GM19397 (cell line): ENCODE measurements around the gene SPACDR.

Experiments used
- ATAC-seq: cut with Tn5 transposase; IDR thresholded peaks from one replicate; pipeline ENCODE4 v1.9.1; 2021; ENCODE audit warnings: mild to moderate bottlenecking, moderate library complexity; ENCODE audit not compliant: unreplicated experiment

The SPACDR gene

DNA sequence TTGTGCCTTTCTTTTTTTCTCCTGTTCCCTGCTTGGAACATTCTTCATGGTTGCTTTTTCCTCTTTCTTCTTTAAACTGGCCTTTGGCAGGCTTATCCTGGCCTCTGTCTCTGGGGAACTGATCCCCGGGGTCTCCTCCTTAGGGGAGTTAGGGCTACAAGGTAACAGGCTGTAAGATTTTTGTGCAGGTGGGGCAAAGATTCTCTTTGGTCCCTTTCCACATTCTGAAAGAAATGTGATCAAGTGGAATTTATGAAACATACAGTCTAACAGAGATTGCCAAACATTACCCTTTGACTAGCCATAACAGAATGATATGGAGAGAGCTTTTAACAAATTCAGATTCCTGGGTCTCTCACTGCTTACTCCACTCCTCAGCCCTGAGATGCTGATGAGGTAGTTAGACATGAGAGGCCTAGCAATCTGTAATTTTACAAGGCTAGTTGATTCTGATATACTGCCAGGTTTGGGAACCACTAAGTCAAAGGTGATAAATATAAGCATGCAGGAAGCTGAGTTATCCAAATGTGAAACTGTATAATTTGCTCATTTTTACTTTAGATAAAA is 44.3 kb downstream of the SPACDR start:
- no peak for ATAC-seq

DNA sequence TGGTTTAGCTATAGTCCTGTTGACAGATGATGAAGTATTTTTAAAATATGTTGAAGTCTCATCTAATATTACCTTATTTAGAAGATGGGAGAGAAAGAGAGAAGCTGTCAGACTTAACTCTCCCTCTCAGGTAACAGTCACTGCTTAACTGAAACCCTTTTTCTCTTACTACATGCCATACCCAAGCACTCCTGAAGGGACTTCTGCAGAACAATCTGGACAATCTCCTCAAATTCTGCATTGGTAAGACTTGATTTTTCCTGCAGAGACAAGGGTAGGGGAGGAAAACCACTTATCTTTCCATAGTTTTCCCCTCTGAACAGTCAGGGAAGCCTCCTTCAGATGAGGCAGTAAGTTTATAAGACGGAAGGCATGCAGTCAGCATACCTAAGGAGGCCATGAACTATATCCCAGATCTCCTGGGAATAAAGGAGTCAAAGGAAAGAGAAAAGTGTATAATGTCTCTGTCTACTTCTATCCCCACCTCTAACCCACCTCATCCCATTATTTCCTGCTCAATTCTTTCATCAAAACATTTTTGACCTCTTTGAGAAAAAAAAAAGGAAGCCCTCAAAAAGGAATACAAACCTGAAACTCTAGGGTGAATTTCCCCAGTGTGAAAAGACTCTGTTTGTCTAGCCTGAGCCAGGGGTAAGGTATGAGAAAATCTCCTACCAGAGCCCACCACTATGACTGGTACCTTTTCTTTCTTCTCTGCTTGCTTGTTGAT is 45.0 kb downstream of the SPACDR start:
- no peak for ATAC-seq

DNA sequence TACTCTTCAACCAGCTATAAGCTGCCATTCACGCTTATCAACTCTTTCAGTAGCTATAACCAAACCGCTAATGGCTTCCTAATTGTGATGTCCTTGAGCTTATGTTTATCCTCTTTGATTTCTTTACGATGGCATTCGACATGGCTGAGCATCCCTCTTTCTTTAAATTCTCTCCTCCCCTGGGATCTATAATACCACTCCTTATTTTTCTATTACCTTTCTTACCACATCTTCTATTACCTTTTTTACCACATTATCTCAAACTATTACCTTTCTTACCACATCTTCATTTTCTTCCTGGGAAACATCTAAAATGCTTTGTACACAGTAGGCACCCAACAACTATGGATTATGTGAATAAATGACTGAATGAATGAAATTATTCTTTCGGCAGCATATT is 48.6 kb downstream of the SPACDR start:
- ATAC-seq: no peak

DNA sequence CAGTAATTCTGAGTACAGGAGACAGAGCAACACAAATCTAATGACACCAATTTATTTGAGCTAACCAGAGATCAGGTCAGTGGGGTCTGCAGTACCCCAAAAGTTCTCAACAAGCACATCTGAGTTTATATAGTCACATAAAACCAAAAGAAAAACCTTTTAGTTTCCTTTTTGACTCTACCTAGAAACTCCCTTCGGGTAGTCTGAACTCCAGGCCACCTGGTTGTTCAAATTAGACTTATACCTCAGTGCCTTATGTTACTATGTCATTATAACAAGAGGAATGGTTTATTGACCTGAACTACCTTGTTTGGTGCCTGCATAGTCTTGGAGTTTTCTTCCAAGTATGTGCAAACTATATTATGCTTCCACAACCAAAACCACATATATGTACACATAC is 50.2 kb downstream of the SPACDR start:
- no peak for ATAC-seq

DNA sequence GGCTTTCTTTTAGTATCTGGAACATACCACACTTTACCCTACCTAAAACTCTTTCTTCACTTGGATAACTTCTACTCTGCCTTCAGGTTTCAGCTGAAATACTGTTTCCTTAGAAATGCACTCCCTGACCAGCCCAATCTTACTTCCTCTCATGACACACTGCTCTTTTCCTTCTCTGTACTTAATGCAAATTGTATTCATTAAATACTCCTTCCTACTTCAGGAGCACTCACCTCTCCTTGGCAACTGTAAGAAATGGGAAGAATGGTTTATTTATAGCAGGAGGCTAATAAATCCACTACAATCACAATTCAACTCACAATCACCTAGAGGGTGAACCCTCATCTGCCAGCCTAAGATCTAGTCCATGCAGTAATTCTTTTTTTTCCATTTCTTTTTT is 50.7 kb downstream of the SPACDR start:
- ATAC-seq: no peak

DNA sequence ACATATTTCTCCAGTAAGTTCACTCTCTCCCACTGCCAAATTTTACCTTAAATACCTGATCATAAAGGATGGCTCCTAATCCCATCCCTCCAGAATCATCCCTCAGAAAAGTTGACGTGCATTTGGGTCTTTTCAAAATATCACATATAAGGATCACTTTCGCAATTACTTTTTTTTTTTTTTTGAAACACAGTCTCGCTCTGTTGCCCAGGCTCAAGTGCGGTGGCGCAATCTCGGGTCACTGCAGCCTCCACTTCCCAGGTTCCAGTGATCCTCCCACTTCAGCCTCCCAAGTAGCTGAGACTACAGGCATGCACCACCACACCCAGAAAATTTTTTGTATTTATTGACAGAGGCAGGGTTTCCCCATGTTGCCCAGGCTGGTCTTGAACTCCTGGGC is 53.0 kb downstream of the SPACDR start:
- ATAC-seq: no peak

DNA sequence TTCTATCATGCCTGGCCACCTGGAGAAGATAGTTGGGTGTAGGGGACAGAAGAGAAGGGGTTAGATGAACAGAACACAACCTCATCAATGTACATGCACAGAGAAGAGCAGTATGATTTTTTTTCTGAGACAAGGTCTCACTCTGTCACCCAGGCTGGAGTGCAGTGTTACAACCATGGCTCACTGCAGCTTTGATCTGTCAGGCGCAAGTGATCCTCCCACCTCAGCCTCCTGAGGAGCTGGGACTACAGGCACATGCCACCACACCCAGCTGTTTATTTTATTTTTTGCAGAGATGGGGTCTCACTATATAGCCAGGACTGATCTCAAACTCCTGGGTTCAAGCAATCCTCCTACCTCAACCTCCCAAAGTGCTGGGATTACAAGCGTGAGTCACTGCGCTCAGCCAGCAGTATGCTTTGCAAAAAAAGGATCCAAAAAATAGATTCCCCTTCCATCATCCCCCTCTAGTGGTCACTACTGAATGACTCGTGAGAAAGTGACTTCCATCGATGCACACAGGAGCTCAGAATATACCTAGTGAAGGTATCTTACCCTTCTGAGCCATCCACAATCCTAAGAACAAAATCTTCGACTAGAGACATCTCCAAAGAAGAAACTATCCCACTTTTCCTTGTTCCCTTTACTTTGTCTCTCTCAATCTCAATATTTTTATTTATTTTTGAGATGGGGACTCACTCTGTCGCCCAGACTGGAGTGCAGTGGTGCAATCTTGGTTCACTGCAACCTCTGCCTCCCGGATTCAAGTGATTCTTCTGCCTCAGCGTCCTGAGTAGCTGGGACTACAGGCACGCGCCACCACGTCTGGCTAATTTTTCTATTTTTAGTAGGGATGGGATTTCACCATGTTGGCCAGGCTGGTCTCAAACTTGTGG is 56.5 kb downstream of the SPACDR start:
- no peak for ATAC-seq

DNA sequence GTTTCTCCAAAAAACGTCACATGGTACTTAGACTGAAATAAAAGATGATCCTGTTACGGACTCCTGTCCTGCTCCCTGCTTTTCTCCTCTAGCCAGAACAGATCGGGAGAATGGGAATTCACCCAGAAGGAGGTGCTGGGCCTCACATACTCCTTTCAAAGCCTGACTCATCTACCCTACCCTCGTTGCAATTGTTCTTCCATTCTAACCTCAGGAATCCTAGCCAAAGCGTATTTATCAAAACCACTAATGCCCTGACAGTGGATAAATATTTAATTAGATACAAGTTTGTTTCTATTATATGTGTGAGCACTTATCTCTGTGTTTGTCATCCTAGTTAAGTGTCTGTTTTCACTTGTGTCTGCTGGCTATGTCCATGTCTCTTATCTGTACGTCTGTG is 57.3 kb downstream of the SPACDR start:
- ATAC-seq: no peak
